ENCODE measurements around the gene ABCC11. TPM values are rescaled to one million over a fixed set of nuclear protein-coding genes. Genes with fewer than 3 reads are reported as not detected.

Gene ABCC11
- total and polyA plus RNA-seq, 2 of the 13 experiments (the other 11 are each of a cell fraction or from before 2014, with no cell fraction given): 1.0 to 1.4 TPM

GRCh38 chr16:48235556-48236136, 11.7 kb downstream of the ABCC11 start (continued):
- TF ChIP-seq ZXDC (CRISPR knock-in tag; IDR thresholded peaks at IDR 0.05): no peak
- TF ChIP-seq MTA3 (CRISPR knock-in tag; IDR thresholded peaks at IDR 0.05): no peak
- no peak for TF ChIP-seq TRIM22 (IDR thresholded peaks at IDR 0.05)
- 0 out of 2 replicates have a peak, but pooled peaks have one; percentile 13 for TF ChIP-seq ZNF317 (CRISPR knock-in tag; IDR thresholded peaks at IDR 0.05)
- no peak for TF ChIP-seq CBFB (CRISPR knock-in tag; IDR thresholded peaks at IDR 0.05)
- no peak for TF ChIP-seq ZNF709 (CRISPR knock-in tag; IDR thresholded peaks at IDR 0.05)
- TF ChIP-seq ZNF281 (CRISPR knock-in tag; IDR thresholded peaks at IDR 0.05; ENCODE audit: borderline replicate concordance): no peak; the same call in 1 of the 2 replicates
- no peak for TF ChIP-seq ZNF17 (CRISPR knock-in tag; IDR thresholded peaks at IDR 0.05)
- no peak for TF ChIP-seq ZNF362 (CRISPR knock-in tag; IDR thresholded peaks at IDR 0.05; ENCODE audit: borderline replicate concordance)
- no peak; the same call in 1 of the 2 replicates for TF ChIP-seq RELA (CRISPR knock-in tag; IDR thresholded peaks at IDR 0.05)
- peak; percentile 72; the same call in 1 of the 2 replicates for TF ChIP-seq ZNF850 (CRISPR knock-in tag; conservative IDR thresholded peaks at IDR 0.05)
- peak; percentile 73 for TF ChIP-seq NR2F6 (IDR thresholded peaks at IDR 0.05)
- TF ChIP-seq NR2F6 (CRISPR knock-in tag; IDR thresholded peaks at IDR 0.05): peak; percentile 68
- TF ChIP-seq FOSL2 (CRISPR knock-in tag; IDR thresholded peaks at IDR 0.05): peak; percentile 82
- no peak for TF ChIP-seq CHD4 (IDR thresholded peaks at IDR 0.05; ENCODE audit: borderline replicate concordance, low read length)
- TF ChIP-seq ZBED4 (CRISPR knock-in tag; IDR thresholded peaks at IDR 0.05; ENCODE audit: borderline replicate concordance): peak; percentile 24; the same call in 1 of the 2 replicates
- TF ChIP-seq ZNF749 (CRISPR knock-in tag; IDR thresholded peaks at IDR 0.05; ENCODE audit: borderline replicate concordance): no peak
- 0 out of 2 replicates have a peak, but pooled peaks have one; percentile 15 for TF ChIP-seq ZNF629 (CRISPR knock-in tag; conservative IDR thresholded peaks at IDR 0.05)
- no peak for TF ChIP-seq TP53 (CRISPR knock-in tag; conservative IDR thresholded peaks at IDR 0.05)

Data from HepG2 (cell line).